ENCODE data around the gene PPP1CB.

Gene PPP1CB

DNA sequence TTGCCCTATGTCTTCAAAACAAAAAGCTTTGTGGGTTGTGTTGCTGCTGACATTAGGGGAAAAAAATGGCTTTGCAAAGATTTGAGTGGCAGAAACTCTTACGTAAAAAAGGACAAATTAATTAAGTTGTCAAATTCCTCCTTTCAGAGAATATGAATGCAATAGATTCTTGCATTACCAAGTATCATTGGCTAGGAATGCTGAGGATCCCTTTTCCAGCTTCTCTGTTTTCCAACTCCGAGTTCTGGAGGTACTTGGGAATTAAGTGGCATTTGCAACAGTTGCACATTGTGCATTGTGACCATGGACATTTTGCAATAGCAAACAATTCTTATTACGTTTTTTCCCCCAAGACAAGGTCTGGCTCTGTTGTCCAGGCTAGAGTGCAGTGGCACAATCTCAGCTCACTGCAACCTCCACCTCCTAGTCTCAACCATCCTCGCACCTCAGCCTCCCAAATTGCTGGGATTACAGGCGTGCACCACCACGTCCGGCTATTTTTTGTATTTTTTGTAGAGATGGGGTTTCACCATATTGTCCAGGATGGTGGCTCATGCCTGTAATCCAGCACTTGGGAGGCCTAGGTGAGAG is 29.9 kb upstream of the PPP1CB start:
- no peak overlapping the region for H3K23ac ChIP-seq (ENCODE audit: low read length)
- peak overlapping the region; percentile 28 for H3K27ac ChIP-seq (ENCODE audit: low read depth, low read length)
- H2BK5ac ChIP-seq (ENCODE audit: low read depth, low read length, poor library complexity), result peak overlapping the region; percentile 27
- H4K91ac ChIP-seq (ENCODE audit: low read depth, low read length), result no peak overlapping the region
- no peaks in the 10 kb centered on the region for H3K9me3 ChIP-seq (ENCODE audit: insufficient read depth, low read depth, low read length)
- H4K12ac ChIP-seq (ENCODE audit: low read depth, low read length), result no peak overlapping the region
- H3K4me2 ChIP-seq (ENCODE audit: low read length), result no peak overlapping the region
- H3K4ac ChIP-seq (ENCODE audit: low read depth, low read length), result no peak overlapping the region
- H3K4me3 ChIP-seq (ENCODE audit: low read depth, low read length), result no peak overlapping the region
- H3K18ac ChIP-seq (ENCODE audit: low read length), result no peak overlapping the region
- H2AK5ac ChIP-seq (ENCODE audit: low read length), result no peak overlapping the region
- peaks cover 0 to 6% of the 10 kb centered on the region in 2 experiments for H3K4me1 ChIP-seq (ENCODE audit: control insufficient read depth in 1 of 2, insufficient read depth in 2 of 2, low read length in 2 of 2)
- no peak overlapping the region for H3K14ac ChIP-seq (ENCODE audit: low read length)
- WGBS (ENCODE audit: extremely low coverage, insufficient coverage, insufficient read length), result no CpG with 5 or more reads among the region's 7 CpGs
- no peaks in the 10 kb centered on the region for H3K27me3 ChIP-seq (ENCODE audit: insufficient read depth, low read length)
- H2AFZ ChIP-seq (ENCODE audit: insufficient read depth, low read length, poor library complexity), result no peak overlapping the region
- no peaks in the 10 kb centered on the region for H3K79me2 ChIP-seq (ENCODE audit: control insufficient read depth, insufficient read depth, low read length, poor library complexity)
- peaks cover 17% of the 10 kb centered on the region for H3K79me1 ChIP-seq (ENCODE audit: low read length)
- H3K36me3 ChIP-seq (ENCODE audit: control insufficient read depth in 1 of 2, insufficient read depth in 2 of 2, low read length in 2 of 2), result no peaks in the 10 kb centered on the region
- DNase-seq, result peak; percentile 30 to 66
- no peak overlapping the region for H3K9ac ChIP-seq (ENCODE audit: low read length)
- no peak overlapping the region for H2BK120ac ChIP-seq (ENCODE audit: insufficient read depth, low read length, poor library complexity)
- no peak overlapping the region for H2BK12ac ChIP-seq (ENCODE audit: low read length)
- no peak overlapping the region for H4K8ac ChIP-seq (ENCODE audit: low read depth, low read length)

DNA sequence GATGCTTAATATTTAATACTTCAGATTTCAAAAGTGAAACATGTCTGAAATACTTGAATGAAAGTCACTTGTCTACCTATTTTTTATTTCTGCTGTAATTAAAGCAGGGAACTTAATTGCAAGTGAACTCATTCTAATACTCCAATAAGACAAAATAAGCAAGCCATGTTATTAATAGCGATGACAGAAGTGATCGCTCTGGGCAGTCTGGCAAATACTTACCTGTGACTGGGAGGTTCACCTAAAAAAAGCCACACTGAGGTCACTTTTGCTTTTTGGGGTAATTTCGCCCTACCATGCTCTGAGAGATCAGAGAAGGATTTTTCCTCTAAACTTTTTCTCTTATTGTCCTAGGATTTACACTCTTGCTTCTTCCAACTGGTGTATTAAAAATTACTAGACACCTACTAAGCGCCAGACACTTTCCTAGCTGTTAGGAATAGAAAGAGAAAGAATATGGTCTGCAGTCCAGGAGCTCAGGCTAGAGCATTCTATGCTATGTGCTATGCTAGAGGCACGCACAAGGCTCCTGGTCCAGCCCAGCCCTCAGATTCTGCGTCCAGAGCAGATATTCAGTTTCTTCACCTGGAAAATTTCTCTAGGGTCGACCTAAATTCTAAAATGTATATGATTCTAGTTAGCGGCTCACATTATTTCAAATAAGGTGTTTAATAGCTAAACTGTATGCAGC is 26.5 kb upstream of the PPP1CB start:
- Histone ChIP-seq H3K9me3 (ENCODE audit: insufficient read depth, low read depth, low read length) (no peaks in the 10 kb centered on the region), H3K4me1 (ENCODE audit: control insufficient read depth in 1 of 2, insufficient read depth in 2 of 2, low read length in 2 of 2) (peaks cover 9 to 12% of the 10 kb centered on the region in 2 experiments), H3K27ac (ENCODE audit: low read depth, low read length) (no peak overlapping the region), H2AK5ac (ENCODE audit: low read length) (no peak overlapping the region), H3K79me2 (ENCODE audit: control insufficient read depth, insufficient read depth, low read length, poor library complexity) (no peaks in the 10 kb centered on the region), H3K36me3 (ENCODE audit: control insufficient read depth in 1 of 2, insufficient read depth in 2 of 2, low read length in 2 of 2) (no peaks in the 10 kb centered on the region), H3K79me1 (ENCODE audit: low read length) (peaks cover 15% of the 10 kb centered on the region), H3K18ac (ENCODE audit: low read length) (no peak overlapping the region), H4K12ac (ENCODE audit: low read depth, low read length) (no peak overlapping the region), H2AFZ (ENCODE audit: insufficient read depth, low read length, poor library complexity) (no peak overlapping the region), H3K23ac (ENCODE audit: low read length) (no peak overlapping the region), H2BK5ac (ENCODE audit: low read depth, low read length, poor library complexity) (no peak overlapping the region), H3K9ac (ENCODE audit: low read length) (no peak overlapping the region), H2BK12ac (ENCODE audit: low read length) (no peak overlapping the region), H4K91ac (ENCODE audit: low read depth, low read length) (peak overlapping the region; percentile 18), H3K4me2 (ENCODE audit: low read length) (no peak overlapping the region), H3K27me3 (ENCODE audit: insufficient read depth, low read length) (no peaks in the 10 kb centered on the region), H4K8ac (ENCODE audit: low read depth, low read length) (no peak overlapping the region), H3K14ac (ENCODE audit: low read length) (no peak overlapping the region), H2BK120ac (ENCODE audit: insufficient read depth, low read length, poor library complexity) (no peak overlapping the region), H3K4ac (ENCODE audit: low read depth, low read length) (no peak overlapping the region), H3K4me3 (ENCODE audit: low read depth, low read length) (no peak overlapping the region)
- DNase-seq, result no peak
- no CpG with 5 or more reads among the region's 8 CpGs for WGBS (ENCODE audit: extremely low coverage, insufficient coverage, insufficient read length)

DNA sequence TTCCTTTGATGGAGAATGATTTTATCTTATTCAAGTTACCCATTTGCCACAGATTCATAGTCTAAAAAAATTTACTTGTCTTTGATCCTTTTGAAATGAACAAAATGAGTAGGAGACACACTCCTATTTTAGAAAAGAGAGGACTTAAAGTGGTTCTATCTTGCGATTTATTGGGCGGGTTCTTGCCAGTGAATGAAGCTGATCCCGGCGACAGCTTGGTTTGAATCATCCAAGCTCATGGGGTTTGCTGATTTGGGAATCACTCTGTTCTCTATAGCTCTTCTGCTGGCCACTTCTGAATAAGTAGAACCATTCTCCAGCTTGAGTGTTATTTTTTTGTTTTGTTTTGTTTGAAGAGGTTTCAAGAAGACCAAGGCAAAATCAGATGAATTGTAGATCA is 25.5 kb upstream of the PPP1CB start:
- Histone ChIP-seq H3K4ac (ENCODE audit: low read depth, low read length) (no peak overlapping the region), H3K4me2 (ENCODE audit: low read length) (no peak overlapping the region), H3K23ac (ENCODE audit: low read length) (no peak overlapping the region), H2BK5ac (ENCODE audit: low read depth, low read length, poor library complexity) (no peak overlapping the region), H3K9me3 (ENCODE audit: insufficient read depth, low read depth, low read length) (no peaks in the 10 kb centered on the region), H3K9ac (ENCODE audit: low read length) (no peak overlapping the region), H3K79me2 (ENCODE audit: control insufficient read depth, insufficient read depth, low read length, poor library complexity) (no peaks in the 10 kb centered on the region), H3K27ac (ENCODE audit: low read depth, low read length) (no peak overlapping the region), H2AFZ (ENCODE audit: insufficient read depth, low read length, poor library complexity) (no peak overlapping the region), H4K12ac (ENCODE audit: low read depth, low read length) (no peak overlapping the region), H3K14ac (ENCODE audit: low read length) (no peak overlapping the region), H4K8ac (ENCODE audit: low read depth, low read length) (no peak overlapping the region), H3K36me3 (ENCODE audit: control insufficient read depth in 1 of 2, insufficient read depth in 2 of 2, low read length in 2 of 2) (no peaks in the 10 kb centered on the region), H2AK5ac (ENCODE audit: low read length) (no peak overlapping the region), H3K27me3 (ENCODE audit: insufficient read depth, low read length) (no peaks in the 10 kb centered on the region), H3K4me1 (ENCODE audit: control insufficient read depth in 1 of 2, insufficient read depth in 2 of 2, low read length in 2 of 2) (peaks cover 9 to 12% of the 10 kb centered on the region in 2 experiments), H4K91ac (ENCODE audit: low read depth, low read length) (no peak overlapping the region), H3K79me1 (ENCODE audit: low read length) (peaks cover 15% of the 10 kb centered on the region), H2BK120ac (ENCODE audit: insufficient read depth, low read length, poor library complexity) (peak overlapping the region; percentile 43), H3K18ac (ENCODE audit: low read length) (no peak overlapping the region), H2BK12ac (ENCODE audit: low read length) (no peak overlapping the region), H3K4me3 (ENCODE audit: low read depth, low read length) (no peak overlapping the region)
- no peak for DNase-seq
- no CpG with 5 or more reads among the region's 4 CpGs for WGBS (ENCODE audit: extremely low coverage, insufficient coverage, insufficient read length)

DNA sequence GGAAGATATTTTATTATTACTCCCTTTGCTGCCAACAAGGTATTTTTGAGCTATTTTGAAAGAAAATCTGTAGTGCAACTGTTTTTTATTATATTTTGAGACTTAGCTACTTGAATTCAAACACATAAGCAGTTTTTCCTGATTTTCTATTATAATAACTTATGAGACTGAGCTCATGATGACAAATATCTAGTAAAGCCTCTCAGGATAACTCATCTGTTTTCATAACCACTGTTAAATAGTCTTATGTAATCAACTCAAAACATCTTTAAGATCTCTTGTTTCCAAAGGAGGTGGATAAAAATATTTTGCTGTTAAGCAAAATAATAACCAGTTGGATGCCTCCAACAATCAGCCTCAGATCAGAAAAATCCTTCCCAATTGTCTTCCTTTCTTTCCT is 21.9 kb upstream of the PPP1CB start:
- no peak for DNase-seq
- H4K8ac ChIP-seq (ENCODE audit: low read depth, low read length), result no peak overlapping the region

More for the DNA sequence above, 21.9 kb upstream of the PPP1CB start:
- no peak overlapping the region for H3K27ac ChIP-seq (ENCODE audit: low read depth, low read length)
- H3K79me1 ChIP-seq (ENCODE audit: low read length), result peaks cover 11% of the 10 kb centered on the region
- no peak overlapping the region for H3K18ac ChIP-seq (ENCODE audit: low read length)
- no peak overlapping the region for H2BK120ac ChIP-seq (ENCODE audit: insufficient read depth, low read length, poor library complexity)
- H3K4ac ChIP-seq (ENCODE audit: low read depth, low read length), result no peak overlapping the region
- H3K27me3 ChIP-seq (ENCODE audit: insufficient read depth, low read length), result no peaks in the 10 kb centered on the region
- H2BK5ac ChIP-seq (ENCODE audit: low read depth, low read length, poor library complexity), result no peak overlapping the region
- no peak overlapping the region for H3K4me2 ChIP-seq (ENCODE audit: low read length)
- H3K4me1 ChIP-seq (ENCODE audit: control insufficient read depth in 1 of 2, insufficient read depth in 2 of 2, low read length in 2 of 2), result peaks cover 9 to 12% of the 10 kb centered on the region in 2 experiments
- H4K12ac ChIP-seq (ENCODE audit: low read depth, low read length), result no peak overlapping the region
- H3K9ac ChIP-seq (ENCODE audit: low read length), result no peak overlapping the region
- H2AFZ ChIP-seq (ENCODE audit: insufficient read depth, low read length, poor library complexity), result no peak overlapping the region
- no peak overlapping the region for H2AK5ac ChIP-seq (ENCODE audit: low read length)
- H2BK12ac ChIP-seq (ENCODE audit: low read length), result no peak overlapping the region
- H3K79me2 ChIP-seq (ENCODE audit: control insufficient read depth, insufficient read depth, low read length, poor library complexity), result no peaks in the 10 kb centered on the region
- no peaks in the 10 kb centered on the region for H3K36me3 ChIP-seq (ENCODE audit: control insufficient read depth in 1 of 2, insufficient read depth in 2 of 2, low read length in 2 of 2)
- H3K9me3 ChIP-seq (ENCODE audit: insufficient read depth, low read depth, low read length), result no peaks in the 10 kb centered on the region
- H4K91ac ChIP-seq (ENCODE audit: low read depth, low read length), result no peak overlapping the region
- H3K23ac ChIP-seq (ENCODE audit: low read length), result no peak overlapping the region
- H3K14ac ChIP-seq (ENCODE audit: low read length), result no peak overlapping the region
- H3K4me3 ChIP-seq (ENCODE audit: low read depth, low read length), result no peak overlapping the region
